Ovary (tissue), 9 donors: ENCODE results near the gene MYH9. TPM values are rescaled to one million over a fixed set of nuclear protein-coding genes. Genes with fewer than 3 reads are reported as not detected.
"Not testable (repeated sequence)": the region's sequence is repeated elsewhere in the genome, so short reads cannot be mapped to it uniquely, and the experiment has no call there.

ENCODE experiments used
- DNase-seq, 5 donors: peaks; one replicate each; pipeline ENCODE4 v3.0.0-alpha.2; 2019 to 2020
- H3K27ac ChIP-seq, 2 donors: fragments of 200-600 bp; one replicate each; pipeline versions ENCODE4 v1.5.1 to v1.8.0; 2019 to 2022
- H3K27me3 ChIP-seq: fragments of 200-600 bp; one replicate; pipeline ENCODE4 v1.8.0; 2022
- H3K36me3 ChIP-seq: fragments of 200-600 bp; sonication (generic); one replicate; pipeline ENCODE4 v1.5.1; 2019
- H3K4me1 ChIP-seq: one replicate; pipeline ENCODE4 v1.8.1; 2013; ENCODE audit warnings: mild to moderate bottlenecking, moderate library complexity; ENCODE audit not compliant: insufficient read depth
- H3K4me3 ChIP-seq: fragments of 200-600 bp; sonication (generic); one replicate; pipeline ENCODE4 v1.5.1; 2017
- H3K9me3 ChIP-seq, 2 donors: fragments of 200-600 bp in 1 of 2; sonication (generic) in 1 of 2; one replicate each; pipeline versions ENCODE4 v1.5.1 to v1.8.1; 2013 to 2019; ENCODE audit warnings: mild to moderate bottlenecking in 1 of 2, moderate library complexity in 1 of 2
- CTCF ChIP-seq, 3 donors: fragments of 450-650 bp in 2 of 3; fragments of 200-600 bp in 1 of 3; IDR thresholded peaks; one replicate each; pipeline versions ENCODE4 v1.5.1 to v1.8.0; 2016 to 2022; ENCODE audit warnings: antibody characterized with exemption in 3 of 3, mild to moderate bottlenecking in 1 of 3
- EP300 ChIP-seq: sonication (generic); formaldehyde crosslinking; IDR thresholded peaks from one replicate; pipeline ENCODE4 v1.6.1; 2017; ENCODE audit warnings: antibody characterized with exemption
- POLR2A ChIP-seq: fragments of 450-650 bp; IDR thresholded peaks from one replicate; pipeline ENCODE4 v1.6.1; 2017; ENCODE audit warnings: antibody characterized with exemption, mild to moderate bottlenecking, moderate library complexity
- WGBS, 3 donors: extraction: QIAGEN DNeasy Blood & Tissue Kit in 1 of 3; methylation state at CpG; one replicate each; pipeline versions ENCODE4 v1.1.5 to v1.1.7; 2013 to 2017; 5-methylcytosine and 5-hydroxymethylcytosine counted together
- intact Hi-C, 4 donors: fragments of 100-400 bp; cut with DNase I; formaldehyde crosslinking; loops; one replicate each; pipeline versions ENCODE4 v1.11.0 to v1.15.1; 2022 to 2023
- polyA plus RNA-seq, 2 donors: library from polyadenylated mRNA; stranded (reverse); fragments of 200-250 nt in 1 of 2; fragments of 350-450 nt in 1 of 2; fragmentation: Illumina TruSeq in 1 of 2; extraction: RNeasy Lipid Tissue Mini Kit (QIAGEN cat#74804) in 1 of 2; gene quantifications; one replicate each; pipeline ENCODE4 v1.2.3, GENCODE V29; 2013 to 2014
- total RNA-seq, 7 donors: library from RNA; depleted of rRNA in 2 of 7; stranded (reverse); fragments of >200 nt in 2 of 7; fragmentation: NEBNext Ultra II Directional in 3 of 7; extraction: Animal tissue kit (Norgen Biotek cat#: 25700) in 3 of 7; gene quantifications; one replicate each; pipeline versions ENCODE4 v1.1.0 to v1.2.4, GENCODE V29; 2016 to 2023
- donor health status: DM: no; HTN: no; CAD: no; lungs with moderate emphysema.
- donor health status: DM: no; HTN: no; CAD: no.
- donor health status: Bipolar disorder and iron deficiency.
- donor health status: DM: yes; HTN: yes; CAD: no.
- donor health status: DM: no; HTN: no; CAD: no.
- donor health status: DM: yes; HTN: yes; CAD: no.

The MYH9 gene
- total and polyA plus RNA-seq, 9 donors = 128 to 530 (median 348) TPM

- 92 to 93% (median 92%) methylated on average over 11 of the region's 11 CpGs for WGBS, 3 donors
- intact Hi-C loops = no loop called here
- no peak for DNase-seq
- H3K27me3 ChIP-seq = no peaks in the 10 kb centered on the region
- peaks cover 3% of the 10 kb centered on the region for H3K4me1 ChIP-seq
- no peaks in the 10 kb centered on the region for H3K36me3 ChIP-seq
- H3K4me3 ChIP-seq = no peak overlapping the region
- TF ChIP-seq POLR2A (no peak), EP300 (no peak), CTCF (IDR thresholded peaks at IDR 0.05) (no peak)
- no peak overlapping the region for H3K27ac ChIP-seq
- no peaks in the 10 kb centered on the region for H3K9me3 ChIP-seq
These were observed 119.8 kb downstream of the MYH9 start for GRCh38 chr22:36267896-36268485.

GRCh38 chr22:36267058-36267457, 120.7 kb downstream of the MYH9 start:
- 90 to 97% (median 96%) methylated on average over 4 of the region's 4 CpGs for WGBS, 3 donors
- TF ChIP-seq EP300 (no peak), CTCF (IDR thresholded peaks at IDR 0.05) (no peak), POLR2A (no peak)
- H3K9me3 ChIP-seq = no peaks in the 10 kb centered on the region
- H3K4me3 ChIP-seq = no peak overlapping the region
- no peak for DNase-seq
- no peak overlapping the region for H3K27ac ChIP-seq
- peaks cover 3% of the 10 kb centered on the region for H3K4me1 ChIP-seq
- H3K27me3 ChIP-seq = no peaks in the 10 kb centered on the region
- intact Hi-C loops = no loop called here
- H3K36me3 ChIP-seq = no peaks in the 10 kb centered on the region

- H3K4me3 ChIP-seq, intact Hi-C loops, H3K27me3 ChIP-seq, H3K36me3 ChIP-seq, H3K9me3 ChIP-seq, H3K4me1 ChIP-seq: not testable (repeated sequence)
- 66 to 75% (median 72%) methylated on average over 7 of the region's 7 CpGs for WGBS, 3 donors
- peak in 3 of 5 donors; percentile 39 to 58 (median 46) for DNase-seq
- H3K27ac ChIP-seq = peak overlapping the region in 1 of 2 donors; percentile 38
These were observed 123.7 kb downstream of the MYH9 start for GRCh38 chr22:36263886-36264664.

GRCh38 chr22:36263216-36263673, 124.5 kb downstream of the MYH9 start:
- WGBS, 3 donors = 11 to 31% (median 24%) methylated on average over 5 of the region's 5 CpGs
- H3K4me1 ChIP-seq, H3K4me3 ChIP-seq, H3K36me3 ChIP-seq, H3K27ac ChIP-seq, H3K27me3 ChIP-seq, intact Hi-C loops, H3K9me3 ChIP-seq: not testable (repeated sequence)
- peak in 3 of 5 donors; percentile 35 to 41 (median 36) for DNase-seq

GRCh38 chr22:36262307-36262706, 125.5 kb downstream of the MYH9 start:
- H3K9me3 ChIP-seq, H3K36me3 ChIP-seq, H3K27me3 ChIP-seq, H3K27ac ChIP-seq, H3K4me1 ChIP-seq, DNase-seq, intact Hi-C loops, H3K4me3 ChIP-seq: not testable (repeated sequence)
- WGBS, 3 donors = 94 to 100% (median 98%) methylated on average over 3 of the region's 3 CpGs

- H3K27ac ChIP-seq, H3K36me3 ChIP-seq, H3K4me3 ChIP-seq, intact Hi-C loops, H3K27me3 ChIP-seq, DNase-seq, H3K4me1 ChIP-seq, H3K9me3 ChIP-seq: not testable (repeated sequence)
- 75 to 87% (median 77%) methylated on average over 6 of the region's 6 CpGs for WGBS, 3 donors
These were observed 126.1 kb downstream of the MYH9 start for GRCh38 chr22:36261675-36262074.
